ENCODE measurements around the gene WDR1. TPM values are rescaled to one million over a fixed set of nuclear protein-coding genes. Genes with fewer than 3 reads are reported as not detected.

The WDR1 gene
- total RNA-seq, 1 donor from 2014 or later, result 507 TPM

DNA sequence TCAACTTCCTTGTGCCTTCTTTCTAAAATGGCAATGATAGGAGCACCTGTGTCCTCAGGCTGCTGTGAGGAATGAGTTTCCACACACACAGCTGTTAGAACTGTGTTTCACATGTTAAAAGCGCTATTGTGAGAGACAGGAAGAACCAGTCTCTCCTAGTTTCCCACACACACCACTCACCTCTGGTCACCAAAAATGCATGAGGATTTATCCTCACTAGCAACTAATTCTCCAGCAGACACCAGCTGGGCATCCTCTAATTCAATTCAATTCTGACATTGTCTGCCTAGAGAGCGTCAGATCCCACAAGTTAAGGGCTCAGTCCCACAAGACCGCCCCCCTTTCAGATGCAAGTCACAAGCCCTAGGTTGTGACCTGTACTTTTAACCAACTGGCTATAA is 66.3 kb downstream of the WDR1 start:
- intact Hi-C loops (cut with micrococcal nuclease), result no loop called here

- intact Hi-C loops (cut with micrococcal nuclease), result no loop called here
Observed at GRCh38 chr4:10048941-10049697, 67.5 kb downstream of the WDR1 start.

DNA sequence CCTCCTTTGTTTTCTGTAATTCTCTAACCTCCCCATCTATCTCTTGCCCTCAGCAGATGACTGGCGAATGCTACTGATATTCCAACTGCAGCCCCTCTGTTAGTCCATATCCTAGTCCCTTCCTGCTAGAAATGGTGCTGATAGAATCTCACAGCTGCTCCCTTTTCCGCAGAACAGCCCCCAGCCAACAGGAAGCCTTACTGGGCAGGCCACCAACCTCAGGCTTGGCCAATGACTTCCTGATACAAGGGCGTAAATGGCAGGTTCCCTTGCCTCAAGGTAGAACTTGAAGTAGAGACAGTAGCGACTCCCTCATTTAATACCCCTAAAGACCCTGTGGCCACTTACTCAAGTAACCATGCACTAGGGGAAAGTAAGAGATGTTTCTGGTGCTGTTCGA is 68.6 kb downstream of the WDR1 start:
- intact Hi-C loops (cut with micrococcal nuclease), result no loop called here

DNA sequence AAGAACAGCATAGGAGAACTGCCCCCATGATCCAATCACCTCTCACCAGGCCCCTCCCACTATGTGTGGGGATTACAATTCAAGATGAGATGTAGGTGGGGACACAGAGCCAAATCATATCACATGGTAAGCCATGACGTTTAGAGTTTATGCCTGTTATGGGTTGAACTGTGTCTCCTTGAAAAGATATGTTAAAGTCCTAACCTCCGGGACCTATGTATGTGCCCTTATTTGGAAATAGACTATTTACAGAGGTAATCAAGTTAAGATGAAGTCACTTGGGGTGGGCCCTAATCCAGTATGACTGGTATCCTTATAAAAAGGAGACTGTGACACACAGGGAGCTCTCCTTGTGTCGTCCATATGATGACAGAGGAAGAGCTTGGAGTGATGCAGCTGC is 70.1 kb downstream of the WDR1 start:
- intact Hi-C loops (cut with micrococcal nuclease), result no loop called here

DNA sequence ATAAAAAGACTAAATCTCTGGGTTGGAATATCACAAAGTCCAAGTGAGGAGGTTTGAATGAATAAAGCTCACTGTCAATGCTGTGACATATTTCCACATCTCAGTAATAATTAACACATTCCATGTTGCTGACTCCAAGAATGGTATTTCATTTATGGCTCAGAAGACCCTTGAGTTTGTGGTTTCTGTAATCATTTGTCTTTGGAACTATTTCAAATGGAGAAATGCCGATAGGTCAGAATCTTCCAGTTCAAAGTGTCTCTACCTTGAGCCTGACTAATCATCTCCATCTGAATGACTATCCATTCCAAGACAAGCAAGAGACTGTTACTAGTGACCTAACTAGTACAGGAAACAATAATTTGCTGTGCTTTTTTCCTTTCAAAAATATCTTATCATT is 71.1 kb downstream of the WDR1 start:
- intact Hi-C loops (cut with micrococcal nuclease), result no loop called here

DNA sequence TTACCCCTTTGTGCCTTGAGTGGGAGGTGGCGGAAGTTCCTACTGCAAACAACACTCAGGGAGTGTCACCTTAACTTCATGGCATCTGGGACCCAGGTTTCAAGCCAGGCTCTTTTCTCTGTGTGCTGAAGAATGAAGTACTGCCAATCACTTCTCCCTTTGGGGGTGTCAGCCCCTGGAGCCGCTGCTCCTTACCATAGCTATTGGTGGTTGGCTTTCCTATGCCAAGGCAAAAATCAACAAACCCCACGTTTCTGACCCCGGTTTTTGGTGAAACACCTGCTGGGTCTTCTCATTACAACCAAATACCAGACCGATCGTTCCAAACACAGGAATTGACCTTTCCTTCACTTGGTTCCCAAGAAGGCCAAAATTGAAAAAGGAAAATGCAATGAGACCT is 75.6 kb downstream of the WDR1 start:
- intact Hi-C loops (cut with micrococcal nuclease), result no loop called here

GRCh38 chr4:10040049-10040892 is 76.3 kb downstream of the WDR1 start:
- intact Hi-C loops (cut with micrococcal nuclease), result no loop called here

- intact Hi-C loops (cut with micrococcal nuclease), result no loop called here
Observed at GRCh38 chr4:10036807-10037342, 79.7 kb downstream of the WDR1 start.

GRCh38 chr4:10035130-10035529 is 81.5 kb downstream of the WDR1 start:
- intact Hi-C loops (cut with micrococcal nuclease), result no loop called here

DNA sequence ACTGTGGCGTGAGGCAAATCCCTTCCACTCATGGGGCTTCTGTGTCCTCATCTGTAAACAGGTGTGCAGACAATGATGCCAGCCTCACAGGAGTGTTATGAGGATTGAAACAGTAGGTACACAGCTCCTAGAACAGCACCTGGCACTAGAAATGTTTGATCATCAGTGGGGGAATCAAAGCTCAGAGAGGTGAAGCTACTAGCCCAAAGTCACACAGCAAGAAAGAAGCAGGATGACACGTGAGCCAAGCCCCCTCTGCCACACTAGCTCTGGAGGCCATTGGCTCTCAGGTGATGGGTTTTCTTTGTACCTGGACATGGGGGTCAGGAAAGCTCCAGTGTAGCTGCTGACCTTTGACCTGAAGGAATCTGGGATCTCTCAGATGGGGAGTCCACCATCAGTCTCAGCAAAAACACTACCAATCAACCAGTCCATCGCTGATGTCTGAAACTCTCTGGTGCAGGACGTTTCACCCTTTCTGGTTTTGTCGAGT is 81.9 kb downstream of the WDR1 start:
- intact Hi-C loops (cut with micrococcal nuclease), result no loop called here

- intact Hi-C loops (cut with micrococcal nuclease), result no loop called here
Observed at GRCh38 chr4:10034136-10034535, 82.5 kb downstream of the WDR1 start.

DNA sequence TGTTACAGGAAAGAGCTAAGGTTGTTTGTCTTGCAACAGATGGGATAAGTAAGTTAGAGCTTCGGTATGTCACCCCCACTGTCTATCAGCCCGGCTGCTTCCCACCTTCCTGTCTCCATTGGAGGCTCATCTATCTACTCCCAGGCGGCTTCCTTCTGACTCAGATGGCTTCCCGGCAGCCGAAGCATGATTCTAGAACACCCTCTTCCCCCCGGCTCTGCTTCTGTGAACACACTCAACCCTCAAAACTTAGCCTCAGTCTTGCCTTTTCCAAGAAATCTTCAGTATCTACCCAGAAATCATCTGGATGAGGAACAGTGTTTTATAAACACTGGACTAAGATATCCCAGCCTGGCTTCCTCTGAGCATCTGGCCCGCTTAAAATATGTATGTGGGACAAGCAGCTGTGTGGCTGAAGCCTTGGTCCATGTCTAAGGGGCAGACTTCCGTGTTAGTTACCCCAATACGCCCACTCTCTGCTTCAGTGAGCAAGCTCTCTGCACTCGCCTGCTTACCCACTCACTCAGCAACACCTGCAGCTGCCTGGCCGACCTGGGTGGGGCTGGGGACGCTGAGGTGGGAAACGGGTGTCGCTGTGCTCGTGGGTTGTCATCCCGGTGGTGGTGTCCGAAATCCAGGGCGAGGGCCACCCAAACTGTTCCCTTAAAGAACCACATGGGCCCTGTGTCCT is 83.3 kb downstream of the WDR1 start:
- intact Hi-C loops (cut with micrococcal nuclease), result no loop called here

GRCh38 chr4:10032625-10033024 is 84.0 kb downstream of the WDR1 start:
- intact Hi-C loops (cut with micrococcal nuclease), result no loop called here

DNA sequence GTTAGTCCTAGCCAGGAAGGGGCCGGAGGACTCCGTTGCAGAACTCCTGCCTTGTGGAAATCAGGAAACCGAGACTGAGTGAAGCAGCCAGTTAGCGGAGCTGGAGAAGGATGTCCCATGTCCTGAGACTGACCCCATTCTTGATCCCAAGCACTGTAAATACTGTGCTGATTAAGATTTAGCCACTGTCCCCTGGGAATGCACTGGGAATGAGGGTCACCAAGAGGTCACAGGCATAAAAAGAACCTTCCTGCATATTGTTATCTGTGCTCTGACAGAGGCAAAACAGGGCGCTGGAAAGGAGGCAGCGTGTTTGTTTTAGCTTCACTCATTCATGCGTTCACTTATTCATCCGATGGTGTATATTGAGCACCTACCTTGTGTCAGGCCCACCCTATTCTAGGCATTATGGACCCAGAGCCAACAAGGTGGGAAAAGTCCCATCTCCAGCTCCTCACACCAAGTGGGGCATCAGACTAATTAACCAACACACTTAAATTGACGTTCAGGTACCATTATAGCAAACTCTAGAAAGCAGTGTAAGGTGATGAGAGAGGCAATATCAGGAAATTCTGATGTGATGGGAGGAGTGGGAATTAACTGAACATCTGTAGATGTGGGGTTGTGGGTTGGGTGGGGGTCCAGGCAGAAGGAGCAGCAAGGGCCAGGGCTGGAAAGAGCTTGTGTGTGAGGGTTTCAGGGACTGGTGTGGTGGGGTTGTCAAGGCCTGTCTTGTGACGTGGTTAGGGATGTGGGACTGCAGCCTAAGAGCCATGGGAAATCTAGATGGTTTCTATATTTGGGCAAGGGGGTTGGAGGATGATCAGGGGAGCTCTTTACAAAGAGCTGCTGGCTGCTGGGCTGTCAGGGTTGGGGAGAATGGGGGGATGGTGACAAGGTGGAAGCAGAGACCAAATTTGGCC is 84.7 kb downstream of the WDR1 start:
- intact Hi-C loops (cut with micrococcal nuclease), result no loop called here

DNA sequence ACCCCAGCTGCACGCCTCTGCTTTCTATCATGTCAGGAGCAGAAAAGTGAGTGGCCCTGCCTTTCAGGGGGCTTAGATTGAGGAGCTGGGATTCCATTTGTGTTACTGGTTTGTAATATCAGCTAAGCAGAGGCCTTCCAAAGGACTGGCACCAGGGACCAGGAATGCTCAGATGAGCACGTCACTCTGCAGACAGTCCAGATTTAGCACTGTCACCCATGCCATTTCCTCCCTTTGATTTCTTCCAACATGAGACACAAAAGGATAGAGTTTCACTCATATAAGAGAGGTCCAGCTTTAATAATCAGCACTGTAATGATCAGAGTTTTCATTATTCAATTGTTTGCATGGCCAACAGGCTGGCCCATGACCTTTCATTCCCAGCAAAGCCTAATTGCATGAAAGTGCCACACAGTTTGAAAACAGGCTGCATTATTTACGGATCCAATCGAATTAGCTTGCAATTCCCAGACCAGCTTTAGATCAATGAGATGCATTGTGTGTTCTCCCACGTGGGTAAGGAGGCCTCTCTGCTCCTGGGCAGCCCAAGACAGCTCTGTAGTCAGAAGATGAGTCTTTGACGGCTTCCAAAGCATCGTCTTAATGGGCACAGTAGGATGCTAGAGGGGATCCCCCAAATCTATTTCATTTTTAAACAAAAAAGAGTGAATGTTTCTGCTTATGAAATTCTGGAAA is 85.5 kb downstream of the WDR1 start:
- intact Hi-C loops (cut with micrococcal nuclease), result no loop called here

DNA sequence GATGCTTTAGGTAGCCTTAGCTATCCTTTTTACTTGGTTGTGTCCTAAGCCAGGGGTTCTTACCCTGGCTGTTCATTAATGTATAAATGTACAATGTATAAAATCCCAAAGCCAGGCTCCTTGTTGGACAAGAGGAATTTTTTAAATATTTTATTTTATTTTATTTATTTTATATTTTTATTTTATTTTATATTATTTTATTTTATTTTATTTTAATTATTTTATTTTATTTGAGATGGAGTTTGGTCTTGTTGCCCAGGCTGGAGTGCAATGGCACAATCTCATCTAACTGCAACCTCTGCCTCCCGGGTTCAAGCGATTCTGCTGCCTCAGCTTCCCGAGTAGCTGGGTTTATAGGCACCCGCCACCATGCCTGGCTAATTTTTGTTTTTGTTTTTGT is 87.2 kb downstream of the WDR1 start:
- intact Hi-C loops (cut with micrococcal nuclease), result no loop called here

DNA sequence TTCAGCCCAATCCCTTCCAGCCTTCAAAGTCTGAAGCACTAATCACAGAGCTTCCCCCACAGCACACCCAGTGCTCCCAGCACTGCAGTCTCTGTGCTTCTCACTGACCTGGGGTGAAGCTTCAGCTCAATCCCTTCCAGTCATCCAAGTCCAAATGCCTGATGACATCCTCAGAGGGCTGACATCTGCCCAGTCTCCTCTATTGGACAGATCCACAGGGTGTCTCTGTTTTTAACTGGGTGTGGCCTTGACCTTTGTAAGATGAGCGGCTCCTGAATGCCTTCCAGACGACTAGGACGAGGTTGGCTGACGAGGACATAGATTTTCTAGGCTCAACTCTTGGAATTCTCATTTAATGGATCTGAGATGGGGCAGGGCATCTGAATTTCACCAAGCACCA is 87.7 kb downstream of the WDR1 start:
- intact Hi-C loops (cut with micrococcal nuclease), result no loop called here

DNA sequence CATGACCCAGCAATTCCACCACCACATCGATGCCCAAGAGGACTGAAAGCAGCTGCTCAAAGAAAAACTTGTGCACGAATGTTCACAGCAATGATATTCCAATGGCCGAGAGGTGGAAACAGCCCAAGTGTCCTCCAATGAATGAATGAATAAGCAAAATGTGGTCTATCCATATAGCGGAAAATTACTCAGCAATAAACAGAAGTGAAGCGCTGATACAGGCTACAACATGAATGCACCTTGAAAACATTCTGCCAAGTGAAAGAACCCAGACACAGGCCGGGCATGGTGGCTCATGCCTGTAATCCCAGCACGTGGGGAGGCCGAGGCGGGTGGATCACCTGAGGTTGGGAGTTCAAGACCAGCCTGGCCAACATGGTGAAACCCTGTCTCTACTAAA is 90.1 kb downstream of the WDR1 start:
- intact Hi-C loops (cut with micrococcal nuclease), result no loop called here

DNA sequence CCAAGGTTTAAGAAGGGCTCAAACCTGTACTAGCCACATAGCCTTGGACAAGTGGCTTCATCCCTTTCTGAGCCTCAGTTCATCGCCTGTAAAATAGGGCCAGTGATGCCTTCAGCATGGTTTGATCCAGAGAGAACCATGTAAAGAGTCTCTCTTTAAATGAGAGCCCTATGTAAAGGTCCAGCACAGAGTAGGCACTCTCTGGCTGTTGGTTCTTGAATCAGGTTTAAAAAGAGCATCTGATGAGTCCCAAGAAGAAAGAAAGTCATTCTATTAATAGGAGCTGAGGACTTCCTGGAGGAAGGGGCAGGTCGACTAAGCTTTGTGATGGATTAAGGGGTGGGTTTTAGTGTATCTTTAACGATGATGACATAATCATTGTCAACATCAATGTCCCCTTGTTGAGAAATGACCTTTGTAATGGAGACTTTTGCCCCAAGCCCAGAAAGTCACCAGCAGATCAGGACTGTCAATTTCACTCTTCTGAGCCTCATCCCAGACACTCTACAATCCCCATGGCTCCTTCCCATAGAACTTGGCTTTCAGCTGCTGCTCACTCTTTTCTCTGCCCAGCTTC is 91.3 kb downstream of the WDR1 start:
- intact Hi-C loops (cut with micrococcal nuclease), result no loop called here

Data from T-helper 2 cell treated with Interferon-gamma antibody and Interleukin-4, amounts not matched to agents 100 ng/mL and 5 ng/mL, for 36 hours (primary cell).